SK-N-SH treated with all-trans-retinoic acid at 6 μM for 48 hours (cell line): ENCODE data around the gene KIF18B.

Source experiments
- BACH2 ChIP-seq: fragments of 250-450 bp; sonication (Bioruptor Pico); IDR thresholded peaks from 2 replicates; pipeline ENCODE4 v1.9.0; 2021; ENCODE audit warnings: mild to moderate bottlenecking, borderline replicate concordance
- TF ChIP-seq, protein P1 (sequence below): fragments of 250-450 bp; sonication (Bioruptor Pico); IDR thresholded peaks from 2 replicates; pipeline ENCODE4 v1.8.0; 2020; ENCODE audit warnings: mild to moderate bottlenecking, moderate library complexity, borderline replicate concordance

DNA sequence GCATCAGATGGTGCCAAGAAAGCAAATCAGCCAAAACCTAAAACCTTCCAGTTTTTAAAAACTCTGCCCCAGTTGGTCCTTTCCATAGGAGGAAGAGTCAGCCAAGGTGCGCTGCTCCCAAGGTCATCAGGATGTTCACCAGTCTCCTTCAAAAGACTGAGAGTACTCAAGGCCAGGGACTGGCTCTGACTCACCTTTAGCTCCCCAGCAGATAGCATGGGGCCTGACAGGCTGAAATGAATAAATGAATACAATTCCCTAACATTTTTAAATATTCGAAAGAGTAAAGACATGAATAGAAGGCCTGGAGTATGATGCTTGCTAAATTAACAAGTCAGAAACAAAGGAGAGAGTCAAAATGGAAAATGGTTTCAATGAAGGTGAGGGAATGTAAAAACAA is 67.5 kb downstream of the KIF18B start:
- no peak for TF ChIP-seq BACH2 (CRISPR knock-in tag)
- TF ChIP-seq, protein P1, sequence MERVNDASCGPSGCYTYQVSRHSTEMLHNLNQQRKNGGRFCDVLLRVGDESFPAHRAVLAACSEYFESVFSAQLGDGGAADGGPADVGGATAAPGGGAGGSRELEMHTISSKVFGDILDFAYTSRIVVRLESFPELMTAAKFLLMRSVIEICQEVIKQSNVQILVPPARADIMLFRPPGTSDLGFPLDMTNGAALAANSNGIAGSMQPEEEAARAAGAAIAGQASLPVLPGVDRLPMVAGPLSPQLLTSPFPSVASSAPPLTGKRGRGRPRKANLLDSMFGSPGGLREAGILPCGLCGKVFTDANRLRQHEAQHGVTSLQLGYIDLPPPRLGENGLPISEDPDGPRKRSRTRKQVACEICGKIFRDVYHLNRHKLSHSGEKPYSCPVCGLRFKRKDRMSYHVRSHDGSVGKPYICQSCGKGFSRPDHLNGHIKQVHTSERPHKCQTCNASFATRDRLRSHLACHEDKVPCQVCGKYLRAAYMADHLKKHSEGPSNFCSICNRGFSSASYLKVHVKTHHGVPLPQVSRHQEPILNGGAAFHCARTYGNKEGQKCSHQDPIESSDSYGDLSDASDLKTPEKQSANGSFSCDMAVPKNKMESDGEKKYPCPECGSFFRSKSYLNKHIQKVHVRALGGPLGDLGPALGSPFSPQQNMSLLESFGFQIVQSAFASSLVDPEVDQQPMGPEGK (CRISPR knock-in tag) = no peak
